ENCODE results near the gene DPYSL4.
"Not testable (repeated sequence)": the region's sequence is repeated elsewhere in the genome, so short reads cannot be mapped to it uniquely, and the experiment has no call there.

Gene DPYSL4

DNA sequence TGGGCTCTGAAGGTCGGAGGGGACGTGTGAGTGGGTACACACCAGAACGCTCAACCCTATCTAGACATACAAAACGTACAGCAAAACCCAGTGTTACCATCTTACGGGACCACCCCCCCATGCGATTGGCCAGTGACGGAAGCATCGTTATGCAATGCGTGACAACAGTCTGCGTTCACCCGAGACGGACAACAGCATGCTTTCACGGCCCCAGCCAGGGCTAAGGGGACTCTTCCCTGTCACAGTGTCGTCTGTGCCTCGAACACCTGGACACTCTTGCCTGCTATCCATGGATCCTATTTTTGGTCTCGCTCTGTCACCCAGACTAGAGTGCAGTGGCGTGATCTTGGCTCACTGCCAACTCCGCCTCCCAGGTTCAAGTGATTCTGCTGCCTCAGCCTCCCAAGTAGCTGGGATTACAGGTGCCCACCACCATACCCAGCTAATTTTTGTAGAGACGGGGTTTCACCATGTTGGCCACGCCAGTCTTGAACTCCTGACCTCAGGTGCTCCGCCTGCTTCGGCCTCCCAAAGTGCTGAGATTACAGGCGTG, 23.3 kb downstream of the DPYSL4 start:
- H3K4me3 ChIP-seq (ENCODE audit: low read depth, low read length) = no peak overlapping the region
- no peaks in the 10 kb centered on the region for H3K36me3 ChIP-seq (replicated peaks)
- no peaks in the 10 kb centered on the region for H3K27me3 ChIP-seq (replicated peaks)
- DNase-seq = no peak
- in situ Hi-C loops (cut with HindIII; ENCODE audit: low pct_ligation_motif_present, low sequenced_read_pairs) = no loop called here
- no peak overlapping the region for H3K27ac ChIP-seq
- TF ChIP-seq, protein P1, sequence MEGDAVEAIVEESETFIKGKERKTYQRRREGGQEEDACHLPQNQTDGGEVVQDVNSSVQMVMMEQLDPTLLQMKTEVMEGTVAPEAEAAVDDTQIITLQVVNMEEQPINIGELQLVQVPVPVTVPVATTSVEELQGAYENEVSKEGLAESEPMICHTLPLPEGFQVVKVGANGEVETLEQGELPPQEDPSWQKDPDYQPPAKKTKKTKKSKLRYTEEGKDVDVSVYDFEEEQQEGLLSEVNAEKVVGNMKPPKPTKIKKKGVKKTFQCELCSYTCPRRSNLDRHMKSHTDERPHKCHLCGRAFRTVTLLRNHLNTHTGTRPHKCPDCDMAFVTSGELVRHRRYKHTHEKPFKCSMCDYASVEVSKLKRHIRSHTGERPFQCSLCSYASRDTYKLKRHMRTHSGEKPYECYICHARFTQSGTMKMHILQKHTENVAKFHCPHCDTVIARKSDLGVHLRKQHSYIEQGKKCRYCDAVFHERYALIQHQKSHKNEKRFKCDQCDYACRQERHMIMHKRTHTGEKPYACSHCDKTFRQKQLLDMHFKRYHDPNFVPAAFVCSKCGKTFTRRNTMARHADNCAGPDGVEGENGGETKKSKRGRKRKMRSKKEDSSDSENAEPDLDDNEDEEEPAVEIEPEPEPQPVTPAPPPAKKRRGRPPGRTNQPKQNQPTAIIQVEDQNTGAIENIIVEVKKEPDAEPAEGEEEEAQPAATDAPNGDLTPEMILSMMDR (IDR thresholded peaks at IDR 0.05; ENCODE audit: low read depth, low read length, missing control alignments) = no peak

DNA sequence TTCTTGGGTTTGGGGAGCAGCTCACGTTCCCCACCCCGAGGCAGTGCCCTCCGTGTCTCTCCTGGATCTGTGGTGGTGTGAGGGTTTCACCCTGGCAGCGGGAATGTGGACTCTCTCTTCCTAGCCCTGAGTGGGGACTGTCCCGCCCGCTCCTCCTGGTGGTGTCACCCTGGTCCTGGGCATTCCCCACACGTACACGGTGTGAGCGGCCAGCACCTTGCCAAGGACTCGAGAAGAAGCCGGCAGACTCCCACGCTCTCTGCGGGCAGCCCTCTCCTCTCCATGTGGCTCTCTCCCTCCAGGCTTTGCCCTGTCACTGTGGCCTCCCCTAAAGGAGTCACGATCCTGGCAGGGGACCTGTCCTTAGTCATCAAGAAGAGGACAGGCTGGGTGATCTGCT, 24.0 kb downstream of the DPYSL4 start:
- no peaks in the 10 kb centered on the region for H3K36me3 ChIP-seq (replicated peaks)
- H3K4me3 ChIP-seq (ENCODE audit: low read depth, low read length) = no peak overlapping the region
- TF ChIP-seq, protein P1 (IDR thresholded peaks at IDR 0.05; ENCODE audit: low read depth, low read length, missing control alignments) = no peak
- no peaks in the 10 kb centered on the region for H3K27me3 ChIP-seq (replicated peaks)
- DNase-seq = no peak
- H3K27ac ChIP-seq = no peak overlapping the region
- in situ Hi-C loops (cut with HindIII; ENCODE audit: low pct_ligation_motif_present, low sequenced_read_pairs) = no loop called here

DNA sequence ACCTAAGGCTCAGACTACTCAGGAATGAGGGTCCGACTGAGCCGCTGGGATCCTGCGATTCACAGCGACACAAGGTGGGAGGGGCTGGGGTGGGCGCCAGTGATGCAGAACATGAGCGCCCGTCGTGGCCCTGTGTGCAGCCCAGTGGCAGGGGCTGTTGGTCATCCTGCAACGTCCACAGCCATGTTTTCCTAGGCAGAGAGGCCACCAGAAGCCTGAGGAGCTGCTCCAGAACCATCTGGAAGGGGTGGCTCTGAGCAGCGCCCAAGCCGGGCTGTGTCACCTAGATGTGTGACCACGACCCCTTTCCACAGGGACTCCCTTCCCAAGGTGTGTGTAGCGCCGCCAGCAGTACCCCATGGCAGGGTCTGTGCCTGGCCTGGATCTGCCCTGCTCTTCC, 24.5 kb downstream of the DPYSL4 start:
- in situ Hi-C loops (cut with HindIII; ENCODE audit: low pct_ligation_motif_present, low sequenced_read_pairs) = no loop called here
- no peak for DNase-seq
- no peaks in the 10 kb centered on the region for H3K27me3 ChIP-seq (replicated peaks)
- H3K36me3 ChIP-seq (replicated peaks) = no peaks in the 10 kb centered on the region
- TF ChIP-seq, protein P1 (IDR thresholded peaks at IDR 0.05; ENCODE audit: low read depth, low read length, missing control alignments) = no peak
- no peak overlapping the region for H3K4me3 ChIP-seq (ENCODE audit: low read depth, low read length)
- H3K27ac ChIP-seq = no peak overlapping the region

DNA sequence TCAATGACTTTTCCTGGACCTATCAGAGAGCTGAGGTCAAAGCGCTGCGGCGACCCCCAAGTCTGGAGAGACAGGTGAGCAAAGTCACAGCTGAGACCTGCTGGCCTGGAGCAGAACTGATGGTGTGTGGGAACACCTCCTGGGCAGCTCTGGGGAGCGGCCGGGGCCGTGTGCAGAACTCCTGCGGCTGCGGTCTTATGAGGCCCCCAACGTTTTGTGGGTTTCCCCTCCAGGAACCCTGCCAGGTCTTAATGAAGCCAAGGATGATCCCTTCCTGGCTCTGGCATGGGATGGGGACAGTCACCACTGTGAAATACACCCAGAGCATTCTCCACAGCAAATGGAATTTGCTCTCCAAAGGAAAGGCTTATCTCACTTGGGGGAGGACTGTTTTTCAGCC, 26.1 kb downstream of the DPYSL4 start:
- Histone ChIP-seq H3K27me3 (replicated peaks) (no peaks in the 10 kb centered on the region), H3K36me3 (replicated peaks) (no peaks in the 10 kb centered on the region), H3K27ac (no peak overlapping the region), H3K4me3 (ENCODE audit: low read depth, low read length) (no peak overlapping the region)
- DNase-seq = no peak
- TF ChIP-seq, protein P1 (IDR thresholded peaks at IDR 0.05; ENCODE audit: low read depth, low read length, missing control alignments) = no peak
- in situ Hi-C loops (cut with HindIII; ENCODE audit: low pct_ligation_motif_present, low sequenced_read_pairs) = no loop called here

DNA sequence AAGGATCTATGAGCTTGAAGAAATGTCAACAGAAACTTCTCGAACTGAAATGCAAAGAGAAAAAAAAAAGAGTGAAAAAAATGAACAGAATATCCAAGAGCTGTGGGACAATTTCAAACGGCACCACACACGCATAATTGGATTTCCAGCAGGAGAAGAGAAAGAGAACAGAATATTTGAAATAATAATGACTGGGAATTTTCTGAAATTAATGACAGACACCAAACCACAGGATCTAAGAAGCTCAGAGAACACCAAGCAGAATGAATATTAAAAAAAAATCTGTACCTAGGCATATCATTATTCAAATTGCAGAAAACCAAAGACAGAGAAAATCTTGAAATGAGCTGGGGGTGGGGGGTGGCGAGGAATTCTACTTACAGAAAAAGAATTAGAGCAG, 27.2 kb downstream of the DPYSL4 start:
- in situ Hi-C loops (cut with HindIII; ENCODE audit: low pct_ligation_motif_present, low sequenced_read_pairs) = no loop called here
- no peak overlapping the region for H3K27ac ChIP-seq

DNA sequence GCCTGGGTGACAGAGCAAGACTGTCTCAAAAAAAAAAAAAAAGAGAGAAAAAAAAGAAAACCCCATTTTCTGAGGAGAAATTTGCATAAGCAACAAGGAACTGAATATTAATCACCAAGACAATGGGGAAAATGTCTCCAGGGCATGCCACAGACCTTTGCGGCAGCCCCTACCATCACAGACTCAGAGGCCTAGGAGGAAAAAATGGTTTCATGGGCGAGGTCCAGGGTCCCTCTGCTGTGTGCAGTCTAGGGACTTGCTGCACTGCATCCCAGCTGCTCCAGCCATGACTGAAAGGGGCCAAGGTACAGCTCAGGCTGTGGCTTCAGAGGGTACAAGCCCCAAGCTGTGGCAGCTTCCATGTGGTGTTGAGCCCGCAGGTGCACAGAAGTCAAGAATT, 29.7 kb downstream of the DPYSL4 start:
- H3K4me3 ChIP-seq (ENCODE audit: low read depth, low read length); H3K27ac ChIP-seq; DNase-seq; H3K27me3 ChIP-seq (replicated peaks); in situ Hi-C loops (cut with HindIII; ENCODE audit: low pct_ligation_motif_present, low sequenced_read_pairs); H3K36me3 ChIP-seq (replicated peaks): not testable (repeated sequence)

More for the DNA sequence above, 27.2 kb downstream of the DPYSL4 start:
- Histone ChIP-seq H3K27me3 (replicated peaks) (no peaks in the 10 kb centered on the region), H3K4me3 (ENCODE audit: low read depth, low read length) (no peak overlapping the region), H3K36me3 (replicated peaks) (no peaks in the 10 kb centered on the region)
- DNase-seq = no peak
- TF ChIP-seq, protein P1 (IDR thresholded peaks at IDR 0.05; ENCODE audit: low read depth, low read length, missing control alignments) = no peak

All from brain microvascular endothelial cell (primary cell).